T47D (cell line): ENCODE results near the gene FGF4.

Experiments used
- DNase-seq, 2 experiments: peaks; one replicate each; pipeline versions ENCODE4 v3.0.0 to v3.0.0-alpha.2; 2011 to 2012; ENCODE audit warnings: low read depth in 1 of 2, low spot score in 1 of 2
- JUND ChIP-seq: IDR thresholded peaks from 2 replicates; pipeline ENCODE4 v1.6.1; 2012; ENCODE audit warnings: low read depth
- in situ Hi-C: cut with HindIII; loops from 2 replicates; pipeline ENCODE4 v1.10.0; 2016; ENCODE audit warnings: low sequenced_read_pairs, low pct_unique_long_range_greater_than_20kb

Gene FGF4

GRCh38 chr11:69802590-69802989, 27.4 kb upstream of the FGF4 start:
- in situ Hi-C loops = no loop called here
- TF ChIP-seq JUND = no peak
- no peak for DNase-seq

GRCh38 chr11:69801513-69802335, 26.6 kb upstream of the FGF4 start:
- in situ Hi-C loops = no loop called here
- DNase-seq = peak in 1 of 2 experiments; percentile 40
- TF ChIP-seq JUND = no peak

GRCh38 chr11:69800278-69800677, 25.1 kb upstream of the FGF4 start:
- no peak for DNase-seq
- in situ Hi-C loops = no loop called here
- no peak for TF ChIP-seq JUND

GRCh38 chr11:69799582-69799981, 24.4 kb upstream of the FGF4 start:
- TF ChIP-seq JUND = no peak
- DNase-seq = peak; percentile 80 to 81
- in situ Hi-C loops = no loop called here

- no peak for DNase-seq
- TF ChIP-seq JUND = no peak
- in situ Hi-C loops = no loop called here
These were observed 24.0 kb upstream of the FGF4 start for GRCh38 chr11:69799097-69799496.

GRCh38 chr11:69797737-69798528, 22.8 kb upstream of the FGF4 start:
- no peak for DNase-seq
- in situ Hi-C loops = no loop called here
- no peak for TF ChIP-seq JUND

- TF ChIP-seq JUND = no peak
- in situ Hi-C loops = no loop called here
- DNase-seq = peak in 1 of 2 experiments; percentile 35
These were observed 22.0 kb upstream of the FGF4 start for GRCh38 chr11:69797156-69797555.

- DNase-seq = no peak
- no peak for TF ChIP-seq JUND
- in situ Hi-C loops = no loop called here
These were observed 20.9 kb upstream of the FGF4 start for GRCh38 chr11:69796063-69796462.

- TF ChIP-seq JUND = no peak
- DNase-seq = no peak
- in situ Hi-C loops = no loop called here
These were observed 16.4 kb upstream of the FGF4 start for GRCh38 chr11:69791276-69792180.

- in situ Hi-C loops = no loop called here
- TF ChIP-seq JUND = no peak
- no peak for DNase-seq
These were observed 13.8 kb upstream of the FGF4 start for GRCh38 chr11:69788956-69789355.

- in situ Hi-C loops = no loop called here
- no peak for DNase-seq
- no peak for TF ChIP-seq JUND
These were observed 12.8 kb upstream of the FGF4 start for GRCh38 chr11:69787906-69788305.

- in situ Hi-C loops = no loop called here
- TF ChIP-seq JUND = no peak
- DNase-seq = no peak
These were observed 12.3 kb upstream of the FGF4 start for GRCh38 chr11:69787457-69787856.

GRCh38 chr11:69781241-69781640, 6.1 kb upstream of the FGF4 start:
- in situ Hi-C loops = no loop called here
- TF ChIP-seq JUND = no peak
- DNase-seq = no peak
